22Rv1 (cell line): Measurements from ENCODE around the gene MAD1L1.

Experiments used
- H3K27ac ChIP-seq: fragments of 450-650 bp; 2 replicates; pipeline ENCODE4 v1.5.1; 2017
- ZFX ChIP-seq: fragments of 450-650 bp; IDR thresholded peaks from 2 replicates; pipeline ENCODE4 v1.6.1; 2017; ENCODE audit warnings: antibody characterized with exemption, borderline replicate concordance
- TF ChIP-seq, protein P1 (sequence below): fragments of 450-650 bp; IDR thresholded peaks from 2 replicates; pipeline ENCODE4 v1.5.1; 2017; ENCODE audit warnings: mild to moderate bottlenecking

Gene MAD1L1

DNA sequence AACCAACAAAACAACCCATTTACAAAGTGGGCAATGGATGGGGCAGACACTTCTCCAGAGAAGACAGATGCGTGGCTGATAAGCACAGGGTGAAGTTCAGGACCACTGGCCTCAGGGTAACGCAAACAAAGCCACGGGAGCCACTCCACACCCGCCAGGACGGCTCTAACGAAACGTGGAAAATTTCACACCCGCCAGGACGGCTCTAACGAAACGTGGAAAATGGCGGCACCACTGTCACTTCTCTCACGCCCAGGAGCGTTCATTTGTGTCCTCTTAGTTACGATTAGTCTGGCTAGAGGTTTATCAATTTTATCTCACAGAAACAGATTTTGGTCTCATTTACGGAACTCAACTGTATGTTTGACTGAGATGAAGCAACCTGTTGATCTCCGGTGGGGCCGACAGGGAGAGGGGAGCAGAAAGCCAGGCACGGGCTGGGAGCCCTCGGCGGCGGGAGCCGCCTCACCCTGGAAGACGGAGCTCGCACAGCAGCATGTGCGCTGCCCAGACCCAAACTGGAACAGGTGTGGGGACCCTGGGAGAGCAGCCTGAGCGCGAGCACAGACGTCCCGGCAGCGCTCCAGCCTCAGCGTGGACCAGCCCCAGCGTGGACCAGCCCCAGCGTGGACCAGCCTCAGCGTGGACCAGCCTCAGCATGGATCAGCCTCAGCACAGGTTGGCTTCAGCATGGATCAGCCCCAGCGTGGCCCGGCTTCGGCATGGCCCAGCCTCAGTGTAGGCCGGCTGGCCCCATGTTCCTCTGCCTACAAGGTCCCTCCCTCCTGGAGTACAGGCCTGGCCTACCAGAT is 243.5 kb downstream of the MAD1L1 start:
- TF ChIP-seq, protein P1, sequence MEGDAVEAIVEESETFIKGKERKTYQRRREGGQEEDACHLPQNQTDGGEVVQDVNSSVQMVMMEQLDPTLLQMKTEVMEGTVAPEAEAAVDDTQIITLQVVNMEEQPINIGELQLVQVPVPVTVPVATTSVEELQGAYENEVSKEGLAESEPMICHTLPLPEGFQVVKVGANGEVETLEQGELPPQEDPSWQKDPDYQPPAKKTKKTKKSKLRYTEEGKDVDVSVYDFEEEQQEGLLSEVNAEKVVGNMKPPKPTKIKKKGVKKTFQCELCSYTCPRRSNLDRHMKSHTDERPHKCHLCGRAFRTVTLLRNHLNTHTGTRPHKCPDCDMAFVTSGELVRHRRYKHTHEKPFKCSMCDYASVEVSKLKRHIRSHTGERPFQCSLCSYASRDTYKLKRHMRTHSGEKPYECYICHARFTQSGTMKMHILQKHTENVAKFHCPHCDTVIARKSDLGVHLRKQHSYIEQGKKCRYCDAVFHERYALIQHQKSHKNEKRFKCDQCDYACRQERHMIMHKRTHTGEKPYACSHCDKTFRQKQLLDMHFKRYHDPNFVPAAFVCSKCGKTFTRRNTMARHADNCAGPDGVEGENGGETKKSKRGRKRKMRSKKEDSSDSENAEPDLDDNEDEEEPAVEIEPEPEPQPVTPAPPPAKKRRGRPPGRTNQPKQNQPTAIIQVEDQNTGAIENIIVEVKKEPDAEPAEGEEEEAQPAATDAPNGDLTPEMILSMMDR: no peak
- TF ChIP-seq ZFX: no peak
- no peak overlapping the region for H3K27ac ChIP-seq

DNA sequence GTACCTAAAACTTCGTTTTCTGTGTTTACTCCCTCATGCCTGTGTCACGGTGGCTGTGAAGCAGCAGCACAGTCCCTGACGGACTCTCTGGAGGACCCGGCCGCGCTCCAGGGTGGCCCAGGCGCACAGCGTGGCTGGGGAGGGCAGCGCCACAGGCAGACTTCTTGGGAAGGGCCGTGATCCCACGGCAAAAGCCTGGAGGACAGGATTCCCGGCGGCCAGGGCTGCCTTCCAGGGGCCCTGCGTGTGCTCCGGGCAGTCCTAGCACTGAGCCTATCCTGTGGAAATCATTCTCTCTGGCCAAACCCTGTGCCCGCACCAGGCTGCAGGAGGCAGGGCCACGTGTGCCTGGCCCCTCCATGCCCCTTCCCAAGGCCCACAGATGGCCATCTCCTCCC is 244.2 kb downstream of the MAD1L1 start:
- no peak for TF ChIP-seq ZFX
- TF ChIP-seq, protein P1: no peak

DNA sequence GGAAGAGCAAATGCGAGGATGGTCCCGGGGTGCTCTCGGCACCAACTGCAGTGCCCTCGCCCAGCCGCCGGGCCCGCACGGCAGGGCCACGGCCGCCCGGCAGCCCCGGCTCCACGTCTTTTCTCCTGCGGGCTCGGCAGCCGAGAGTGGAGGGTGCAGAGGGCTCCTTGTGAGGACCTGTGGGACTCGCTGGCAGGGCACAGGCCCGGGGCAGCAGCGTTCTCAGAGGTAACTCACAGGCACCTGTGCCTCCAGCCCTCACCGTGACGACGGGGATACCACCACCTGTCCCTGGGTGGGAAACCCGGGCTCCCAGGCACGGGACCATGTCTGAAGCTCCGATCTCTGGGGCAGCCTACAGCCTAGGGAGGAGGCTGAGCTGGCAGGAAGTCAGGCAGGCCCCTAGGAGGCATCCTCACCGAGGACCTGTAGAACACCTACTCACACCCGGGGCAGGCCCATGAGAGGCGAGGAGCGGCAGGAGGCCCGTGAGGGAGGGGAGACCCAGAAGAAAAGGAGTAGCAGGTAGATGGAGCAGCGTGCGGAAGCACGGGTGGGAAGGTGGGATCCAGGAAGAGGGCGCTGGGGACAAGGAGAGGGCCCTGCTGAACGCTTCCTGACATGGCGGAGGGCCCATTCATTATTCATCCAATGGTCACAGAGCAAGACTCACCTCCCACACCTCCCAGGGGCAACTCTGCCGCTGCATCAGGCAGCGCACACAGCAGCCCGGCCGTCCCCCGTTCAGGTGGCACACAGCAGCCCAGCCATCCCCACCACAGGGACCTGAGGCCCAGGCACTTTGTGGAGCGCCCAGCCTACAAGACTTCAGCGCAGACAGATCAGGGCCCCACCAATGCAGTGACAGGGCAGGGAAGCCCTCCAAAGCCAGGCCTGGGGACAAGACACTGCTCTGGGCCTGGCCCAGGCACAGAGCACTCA is 244.9 kb downstream of the MAD1L1 start:
- no peak for TF ChIP-seq ZFX
- TF ChIP-seq, protein P1: no peak

More for the DNA sequence above, 244.2 kb downstream of the MAD1L1 start:
- no peak overlapping the region for H3K27ac ChIP-seq

DNA sequence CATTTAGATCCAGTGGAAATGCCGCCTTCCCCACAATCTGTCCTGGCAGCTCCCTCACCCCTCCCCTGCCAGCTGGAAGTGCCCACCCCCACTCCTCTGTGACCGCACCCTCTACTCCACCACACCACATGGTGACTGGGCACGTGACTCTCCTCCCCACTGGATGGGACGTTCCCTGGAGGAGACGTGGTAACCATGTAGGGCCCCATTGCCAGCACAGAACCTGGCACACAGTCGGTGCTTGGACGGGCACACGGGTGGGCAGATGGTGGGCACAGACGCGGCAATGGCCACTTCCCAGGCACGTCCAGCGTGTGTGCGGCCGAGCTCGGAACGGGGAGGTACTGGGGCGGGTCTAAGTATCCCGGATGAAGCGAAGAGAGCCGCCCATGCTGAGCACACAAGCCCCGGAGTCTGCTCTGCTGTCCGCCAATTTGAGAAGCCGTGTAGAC is 245.6 kb downstream of the MAD1L1 start:
- H3K27ac ChIP-seq: no peak overlapping the region
- TF ChIP-seq, protein P1: no peak
- no peak for TF ChIP-seq ZFX

More for the DNA sequence above, 244.9 kb downstream of the MAD1L1 start:
- H3K27ac ChIP-seq: no peak overlapping the region

DNA sequence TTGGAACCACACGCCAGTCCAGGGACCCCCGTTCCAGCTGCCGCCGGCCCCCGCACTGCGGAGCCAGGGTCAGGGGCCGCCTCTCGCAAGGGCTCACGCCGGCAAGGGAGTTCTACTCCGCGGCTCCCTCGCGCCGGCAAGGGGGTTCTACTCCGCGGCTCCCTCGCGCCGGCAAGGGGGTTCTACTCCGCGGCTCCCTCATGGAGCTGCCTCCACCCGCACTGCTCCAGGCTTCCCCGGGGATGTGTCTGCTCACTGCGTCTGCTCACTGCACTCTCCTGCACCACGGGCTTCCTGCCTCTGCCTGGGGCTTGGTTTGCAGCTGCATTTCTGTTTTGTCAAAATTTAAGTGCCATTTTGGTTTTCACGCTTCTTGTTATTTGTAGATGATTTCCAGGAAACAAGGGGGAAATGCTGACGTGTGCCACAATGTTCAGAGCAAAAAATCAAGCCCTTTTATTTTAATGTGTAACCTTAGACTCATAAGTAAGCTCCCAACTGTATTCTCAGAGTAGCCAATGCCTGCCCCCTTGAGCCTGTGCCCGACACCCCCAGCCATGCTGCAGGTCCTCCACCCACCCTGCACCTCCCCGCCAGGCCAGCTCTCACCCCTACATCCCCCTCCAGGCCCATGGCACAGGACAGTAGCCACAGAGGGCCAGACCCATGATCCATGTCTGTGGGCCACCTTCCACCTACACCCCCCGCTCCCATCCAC is 246.2 kb downstream of the MAD1L1 start:
- H3K27ac ChIP-seq: no peak overlapping the region

DNA sequence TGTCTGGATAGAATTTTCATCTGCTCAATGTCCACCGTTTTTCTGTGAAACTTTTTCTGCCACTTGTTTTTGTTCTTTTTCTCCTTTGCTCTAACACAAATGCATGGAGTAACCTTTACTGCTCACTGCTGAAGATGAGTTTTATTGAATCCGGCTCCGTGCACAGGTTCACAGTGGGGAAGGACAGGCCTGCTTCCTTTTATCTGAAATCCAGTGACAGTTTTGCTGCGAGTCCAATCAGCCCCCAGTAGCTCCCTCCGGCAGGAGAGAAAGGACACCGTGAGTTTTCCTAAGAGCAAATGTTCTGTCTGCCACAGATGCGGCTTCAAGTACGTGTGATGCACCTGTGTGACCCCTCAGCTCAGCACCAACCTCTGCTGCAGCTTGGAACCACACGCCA is 246.8 kb downstream of the MAD1L1 start:
- H3K27ac ChIP-seq: no peak overlapping the region
- TF ChIP-seq, protein P1: no peak
- TF ChIP-seq ZFX: no peak

More for the DNA sequence above, 246.2 kb downstream of the MAD1L1 start:
- TF ChIP-seq ZFX: no peak
- TF ChIP-seq, protein P1: no peak
